T-helper 1 cell treated with Interleukin-12 subunit alpha and Interleukin-12 subunit beta and Interleukin-4 antibody, amounts not matched to agents 30 μg/mL and 1 μg/mL, for 36 hours (primary cell): ENCODE measurements around the gene METTL13.

Source experiments
- H3K27ac Mint-ChIP-seq: one replicate; pipeline ENCODE4 v1.8.0; 2021; ENCODE audit warnings: mild to moderate bottlenecking, mixed read lengths
- H3K27me3 Mint-ChIP-seq: one replicate; pipeline ENCODE4 v1.8.0; 2021; ENCODE audit warnings: low read depth, mixed read lengths
- H3K36me3 Mint-ChIP-seq: one replicate; pipeline ENCODE4 v1.8.0; 2021; ENCODE audit warnings: low read depth, mixed read lengths
- H3K4me1 Mint-ChIP-seq: one replicate; pipeline ENCODE4 v1.8.0; 2021; ENCODE audit warnings: low read depth, mixed read lengths
- H3K4me3 Mint-ChIP-seq: one replicate; pipeline ENCODE4 v1.8.0; 2021; ENCODE audit warnings: mild to moderate bottlenecking, moderate library complexity, mixed read lengths
- H3K9me3 Mint-ChIP-seq: one replicate; pipeline ENCODE4 v1.8.0; 2021; ENCODE audit warnings: mixed read lengths

Gene METTL13

GRCh38 chr1:171835891-171836290 lies 54.4 kb downstream of the METTL13 start:
- Mint-ChIP-seq H3K27ac (no peak overlapping the region), H3K4me1 (peaks cover 5% of the 10 kb centered on the region), H3K9me3 (no peaks in the 10 kb centered on the region), H3K4me3 (no peak overlapping the region), H3K36me3 (no peaks in the 10 kb centered on the region), H3K27me3 (peaks cover 4% of the 10 kb centered on the region)

- peak within 1 kb of the TSS; percentile 81 for H3K4me3 Mint-ChIP-seq
- H3K36me3 Mint-ChIP-seq: no peaks in the 10 kb centered on the region
- H3K27me3 Mint-ChIP-seq: peaks cover 37% of the 10 kb centered on the region
- H3K27ac Mint-ChIP-seq: peak within 1 kb of the TSS; percentile 29
- H3K9me3 Mint-ChIP-seq: no peaks in the 10 kb centered on the region
- H3K4me1 Mint-ChIP-seq: peaks cover 14% of the 10 kb centered on the region
Measured at GRCh38 chr1:171841050-171841910, 59.8 kb downstream of the METTL13 start, which contains the start of gene DNM3. Gene DNM3, plus strand, starts transcription at chr1:171841498. Its CDS starts 159 bp downstream, at chr1:171841657.

GRCh38 chr1:171841931-171842761 lies 60.7 kb downstream of the METTL13 start:
- peaks cover 14% of the 10 kb centered on the region for H3K4me1 Mint-ChIP-seq

GRCh38 chr1:171844381-171844780 lies 62.9 kb downstream of the METTL13 start:
- peaks cover 50% of the 10 kb centered on the region for H3K27me3 Mint-ChIP-seq
- no peaks in the 10 kb centered on the region for H3K9me3 Mint-ChIP-seq
- H3K27ac Mint-ChIP-seq: no peak overlapping the region
- no peak overlapping the region for H3K4me3 Mint-ChIP-seq
- H3K4me1 Mint-ChIP-seq: peaks cover 14% of the 10 kb centered on the region
- H3K36me3 Mint-ChIP-seq: no peaks in the 10 kb centered on the region

More at GRCh38 chr1:171841931-171842761, 60.7 kb downstream of the METTL13 start:
- no peaks in the 10 kb centered on the region for H3K36me3 Mint-ChIP-seq
- H3K9me3 Mint-ChIP-seq: no peaks in the 10 kb centered on the region
- no peak overlapping the region for H3K27ac Mint-ChIP-seq
- peaks cover 37% of the 10 kb centered on the region for H3K27me3 Mint-ChIP-seq
- H3K4me3 Mint-ChIP-seq: peak overlapping the region; percentile 78

DNA sequence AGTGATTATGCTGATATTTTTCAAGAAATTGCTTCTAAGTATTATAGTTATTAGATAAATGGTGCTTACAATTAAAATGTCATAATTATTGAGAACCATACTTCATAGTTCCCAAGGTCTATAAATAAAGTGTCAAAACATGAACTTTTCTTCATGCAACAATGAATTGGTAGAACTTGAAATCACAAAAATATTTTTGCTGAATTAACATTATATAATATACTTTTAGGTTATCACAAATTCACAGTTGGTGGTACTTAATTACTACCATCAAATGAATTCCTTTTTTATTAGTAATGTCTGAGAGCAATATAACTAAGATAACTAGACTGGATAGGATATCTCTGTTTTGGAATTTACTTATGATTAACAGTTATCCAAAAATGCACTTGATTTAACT lies 64.5 kb downstream of the METTL13 start:
- peaks cover 50% of the 10 kb centered on the region for H3K27me3 Mint-ChIP-seq

More for the DNA sequence above, 64.5 kb downstream of the METTL13 start:
- Mint-ChIP-seq H3K4me1 (peaks cover 8% of the 10 kb centered on the region), H3K9me3 (no peaks in the 10 kb centered on the region), H3K36me3 (no peaks in the 10 kb centered on the region), H3K4me3 (no peak overlapping the region), H3K27ac (no peak overlapping the region)
